GM11168 (cell line): Measurements from ENCODE around the gene FADS1.

Source experiments
- in situ Hi-C: fragments of 300-500 bp; cut with MboI; formaldehyde crosslinking; loops from one replicate; pipeline ENCODE4 v1.12.0; 2022; ENCODE audit warnings: low sequenced_read_pairs; ENCODE audit not compliant: unreplicated experiment

FADS1 gene

DNA sequence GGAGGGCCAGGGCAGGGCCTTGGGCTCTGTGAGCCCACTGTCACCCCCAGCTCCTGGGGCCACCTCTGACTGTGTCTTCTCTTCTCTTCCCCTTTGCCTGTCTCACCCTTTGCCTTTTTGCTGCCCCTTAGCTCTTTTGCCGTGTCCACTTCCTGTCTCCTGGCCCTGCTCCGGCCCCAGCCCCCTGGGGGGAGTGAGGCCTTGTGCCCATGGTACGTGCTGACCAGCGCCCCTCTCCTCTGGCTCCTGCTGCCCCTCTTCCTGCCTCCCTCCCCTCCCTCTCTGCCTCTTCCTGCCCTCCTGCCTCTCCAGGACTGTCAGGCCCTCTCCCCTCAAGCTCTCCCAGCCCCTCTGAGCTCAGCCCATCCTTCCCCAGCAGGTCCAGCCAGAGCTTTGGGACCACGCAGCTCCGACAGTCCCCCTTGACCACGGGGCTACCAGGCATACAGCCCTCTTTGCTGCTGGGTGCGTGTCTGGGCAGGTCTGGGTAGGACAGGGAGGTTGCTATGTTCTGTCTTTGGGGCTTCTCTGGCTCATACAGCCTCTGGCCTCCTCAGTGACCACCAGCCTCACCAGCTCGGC is 36.1 kb downstream of the FADS1 start:
- in situ Hi-C loops, result no loop called here

DNA sequence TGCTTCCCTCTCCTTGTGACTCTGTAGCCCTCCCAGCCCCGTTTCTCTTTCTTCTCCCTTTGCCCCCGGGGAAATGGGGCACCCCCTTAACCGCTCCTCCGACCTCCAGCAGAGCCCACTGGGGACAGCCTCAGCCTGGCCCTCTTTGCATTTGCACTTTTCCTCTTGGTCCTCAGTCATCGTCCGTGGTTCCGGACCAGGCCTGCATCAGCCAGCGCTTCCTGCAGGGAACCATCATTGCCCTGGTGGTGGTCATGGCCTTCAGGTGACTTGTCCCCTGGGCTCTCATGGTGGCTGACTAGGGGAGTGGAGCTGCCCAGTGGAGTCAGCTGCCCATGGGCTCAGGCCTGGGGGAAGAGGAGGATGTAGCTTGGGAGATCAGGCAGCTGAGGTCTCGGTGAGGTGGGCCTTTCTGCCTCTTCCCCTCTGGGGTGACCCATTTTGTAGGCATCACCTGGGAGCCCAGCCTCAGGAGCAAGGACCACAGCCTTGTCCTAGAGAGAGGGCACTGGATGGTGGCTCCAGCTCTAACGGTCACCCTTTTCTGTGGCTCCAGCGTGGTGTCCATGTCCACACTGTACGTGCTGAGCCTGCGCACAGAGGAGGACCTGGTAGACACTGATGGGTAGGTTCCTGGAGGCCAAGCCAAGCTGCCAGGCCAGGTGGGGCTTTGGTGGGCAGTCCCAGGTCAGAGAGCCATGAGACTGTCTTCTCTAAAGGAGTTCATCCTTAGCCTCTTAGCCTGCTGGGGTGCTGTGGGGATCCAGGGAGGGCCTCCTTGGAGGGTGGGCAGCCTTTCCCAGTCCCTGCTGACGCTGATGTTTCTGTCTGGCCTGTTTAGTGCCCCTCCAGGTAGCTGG is 36.9 kb downstream of the FADS1 start:
- in situ Hi-C loops, result no loop called here

DNA sequence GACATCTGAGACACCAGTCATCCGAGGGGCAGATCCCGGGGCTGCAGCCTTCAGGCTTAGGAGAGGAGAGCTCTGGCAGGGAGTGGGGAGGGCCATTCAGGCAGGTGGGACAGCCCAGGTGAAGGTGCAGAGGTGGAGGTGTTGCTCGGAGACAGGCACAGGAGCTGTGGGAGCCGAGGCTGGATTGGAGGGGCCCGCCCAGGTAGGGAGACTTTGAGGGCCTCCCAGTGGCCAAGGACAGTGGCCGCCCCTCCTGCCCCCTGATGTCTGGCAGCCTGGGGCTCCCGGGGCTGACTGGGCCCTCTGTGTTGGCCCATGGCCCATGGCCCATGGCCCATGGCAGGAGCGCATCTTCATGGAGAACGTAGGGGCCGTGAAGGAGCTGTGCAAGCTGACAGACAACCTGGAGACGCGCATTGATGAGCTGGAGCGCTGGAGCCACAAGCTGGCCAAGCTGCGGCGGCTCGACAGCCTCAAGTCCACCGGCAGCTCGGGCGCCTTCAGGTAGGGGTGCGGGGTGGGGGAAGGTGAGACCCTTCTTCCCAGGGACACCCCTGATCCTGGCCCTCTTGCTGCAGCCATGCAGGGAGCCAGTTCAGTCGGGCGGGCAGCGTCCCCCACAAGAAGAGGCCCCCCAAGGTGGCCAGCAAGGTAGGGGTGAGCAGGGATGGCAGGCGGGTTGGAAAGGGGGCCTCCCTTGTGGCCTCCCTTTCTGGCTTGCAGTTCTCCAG is 37.7 kb downstream of the FADS1 start:
- in situ Hi-C loops, result no loop called here

DNA sequence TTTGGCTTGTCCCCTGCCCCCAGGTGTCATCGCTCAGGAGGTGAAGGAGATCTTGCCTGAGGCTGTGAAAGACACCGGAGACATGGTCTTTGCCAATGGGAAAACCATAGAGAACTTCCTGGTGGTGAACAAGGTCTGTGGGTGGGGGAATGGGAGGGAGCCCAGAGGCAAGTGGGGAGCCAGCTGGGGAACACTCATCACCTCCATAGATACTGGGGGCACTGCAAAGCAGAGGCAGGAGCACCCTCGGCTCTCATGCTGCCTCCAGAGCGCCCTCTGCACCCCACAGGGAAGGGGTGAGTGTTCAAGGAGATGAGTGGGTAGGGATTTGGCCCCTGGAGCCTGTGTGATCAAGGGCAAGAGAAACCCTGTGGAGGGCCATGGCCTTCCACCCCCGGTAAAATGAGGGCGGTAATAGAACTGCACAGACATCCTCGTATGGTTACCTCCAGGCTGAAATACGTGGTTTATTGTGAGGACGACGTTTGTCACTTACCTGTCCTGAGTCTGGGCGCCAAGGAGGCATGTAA is 38.4 kb downstream of the FADS1 start:
- in situ Hi-C loops, result no loop called here

DNA sequence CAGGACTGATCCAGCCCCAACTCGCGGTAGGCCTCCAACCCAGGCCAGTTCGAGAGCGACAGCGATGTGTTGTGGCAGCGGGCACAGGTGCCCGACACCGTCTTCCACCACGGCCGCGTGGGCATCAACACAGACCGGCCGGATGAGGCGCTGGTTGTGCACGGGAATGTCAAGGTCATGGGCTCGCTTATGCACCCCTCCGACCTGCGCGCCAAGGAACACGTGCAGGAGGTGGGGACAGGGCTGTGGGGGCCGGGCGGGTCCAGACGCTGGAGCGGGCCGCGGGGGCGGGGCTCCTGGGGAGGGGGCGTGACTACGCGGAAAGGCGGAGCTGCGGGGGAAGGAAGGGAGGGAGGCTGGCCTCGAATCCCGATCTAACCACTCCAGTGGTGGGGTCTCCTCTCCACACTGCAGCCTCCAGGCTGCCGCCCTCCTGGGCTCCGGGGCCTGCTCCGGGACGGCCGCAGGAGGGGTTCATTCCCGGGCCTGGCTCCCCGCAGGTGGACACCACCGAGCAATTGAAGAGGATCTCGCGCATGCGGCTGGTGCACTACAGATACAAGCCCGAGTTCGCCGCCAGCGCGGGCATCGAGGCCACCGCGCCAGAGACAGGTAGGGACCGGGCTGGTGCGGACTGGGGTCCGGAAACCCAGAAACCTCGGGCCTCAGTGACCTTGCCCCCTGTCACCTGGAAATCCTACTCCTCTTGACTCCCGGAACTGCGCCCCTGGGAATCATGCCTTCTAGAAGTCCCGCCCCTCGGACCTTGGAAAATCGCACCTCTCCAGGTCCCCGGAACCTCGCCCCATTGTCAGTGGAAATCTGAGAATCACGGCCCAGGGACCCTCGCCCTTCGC is 39.3 kb downstream of the FADS1 start:
- in situ Hi-C loops, result no loop called here

DNA sequence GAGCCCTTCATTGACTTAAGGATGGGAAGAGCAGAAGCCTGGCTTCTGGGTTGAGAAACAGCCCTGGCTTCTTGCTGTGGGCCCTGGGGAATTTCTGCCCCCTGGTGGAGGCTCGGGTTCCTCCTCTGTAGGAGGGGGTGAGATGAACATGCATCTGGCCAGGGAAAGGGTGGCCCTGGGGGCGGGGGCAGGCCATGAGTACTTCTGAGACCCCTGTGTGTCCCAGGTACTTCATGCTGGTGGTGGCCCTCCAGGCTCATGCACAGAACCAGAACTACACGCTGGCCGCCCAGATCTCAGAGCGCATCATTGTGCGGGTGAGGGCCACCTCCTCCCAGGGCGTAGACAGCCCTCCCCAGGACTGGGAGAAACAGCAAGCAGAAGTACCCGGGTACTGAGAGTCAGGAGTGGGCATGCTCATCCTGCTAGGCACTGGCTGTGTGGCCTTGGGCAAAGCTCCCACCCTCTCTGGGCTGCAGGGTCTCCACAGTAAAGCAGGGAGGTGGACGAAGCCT is 40.2 kb downstream of the FADS1 start:
- in situ Hi-C loops, result no loop called here

DNA sequence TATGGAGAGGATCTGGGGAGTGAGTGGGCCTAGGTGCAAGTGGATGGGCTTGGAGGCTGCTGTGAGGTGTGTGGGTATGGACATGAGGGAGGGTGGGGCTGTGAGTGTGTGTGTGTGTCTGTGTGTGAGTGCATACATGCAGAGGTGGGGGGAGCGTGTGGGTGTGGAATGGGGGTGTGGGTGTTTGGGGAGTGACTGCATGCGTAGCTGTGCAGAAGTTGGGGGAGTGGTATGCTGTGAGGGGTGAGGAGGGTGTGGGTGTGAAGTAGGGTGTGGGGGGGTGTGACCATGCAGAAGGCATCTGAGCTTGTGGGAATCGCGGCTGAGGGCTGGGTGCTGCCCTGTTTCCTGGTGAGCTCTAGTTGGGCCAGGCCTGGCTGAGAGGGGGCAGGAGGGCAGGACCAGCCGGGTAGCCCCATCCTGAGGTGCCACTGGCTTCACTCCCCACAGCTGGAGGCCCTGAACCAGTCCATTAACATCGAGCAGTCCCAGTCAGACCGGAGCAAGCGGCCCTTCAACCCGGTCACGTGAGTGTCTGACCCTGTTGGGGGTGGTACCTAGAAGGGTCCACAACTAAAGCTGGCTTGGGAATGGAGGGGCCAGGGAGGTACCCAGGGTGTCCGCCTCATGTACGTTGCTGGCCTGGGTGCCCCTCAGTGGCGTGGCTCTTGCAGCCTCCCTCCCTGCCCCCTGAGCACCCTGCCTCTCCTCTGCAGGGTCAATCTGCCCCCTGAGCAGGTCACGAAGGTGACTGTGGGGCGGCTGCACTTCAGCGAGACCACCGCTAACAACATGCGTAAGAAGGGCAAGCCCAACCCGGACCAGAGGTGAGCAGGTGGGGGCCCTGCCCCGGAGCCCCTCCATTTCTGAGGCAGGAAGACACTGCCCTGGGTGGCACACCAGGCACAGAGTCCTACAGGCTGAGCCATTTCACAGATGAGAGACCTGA is 40.9 kb downstream of the FADS1 start:
- in situ Hi-C loops, result no loop called here

DNA sequence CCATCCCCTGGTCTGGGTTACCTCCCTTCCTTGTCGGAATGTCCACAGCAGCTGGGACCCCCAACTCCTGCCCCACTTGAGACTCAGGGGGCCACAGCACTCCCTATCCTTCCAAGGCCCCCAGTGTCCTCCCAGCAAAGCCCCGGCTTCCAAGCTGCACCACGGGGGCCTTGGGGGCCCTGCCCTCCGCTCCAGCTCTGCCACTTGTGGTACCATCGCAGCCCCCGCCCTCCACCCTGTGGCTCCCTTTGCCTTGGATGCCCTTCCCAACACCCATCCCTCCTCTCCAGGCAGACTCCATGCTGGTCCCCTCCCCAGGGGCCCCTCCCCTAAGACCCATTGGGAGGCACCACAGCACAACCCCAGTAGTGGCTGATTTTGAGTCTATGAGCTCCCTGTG is 41.7 kb downstream of the FADS1 start:
- in situ Hi-C loops, result no loop called here

DNA sequence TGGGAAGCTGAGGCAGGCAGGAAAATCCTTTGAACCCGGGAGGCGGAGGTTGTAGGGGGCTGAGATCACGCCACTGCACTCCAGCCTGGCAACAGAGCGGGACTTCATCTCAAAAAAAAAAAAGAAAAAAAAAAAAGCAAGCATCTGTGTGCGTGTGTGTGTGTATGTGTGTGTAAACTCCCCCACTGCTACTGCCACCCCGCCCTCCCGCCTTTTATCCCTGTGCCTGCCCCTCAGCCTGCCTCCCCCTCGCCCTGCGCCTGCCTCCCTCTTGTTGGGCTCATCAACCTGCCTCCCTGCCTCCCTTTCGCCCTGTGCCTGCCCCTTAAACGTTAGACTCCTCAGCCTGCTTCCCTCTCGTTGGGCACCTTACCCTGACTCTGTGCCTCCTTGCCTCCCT is 42.4 kb downstream of the FADS1 start:
- in situ Hi-C loops, result no loop called here

DNA sequence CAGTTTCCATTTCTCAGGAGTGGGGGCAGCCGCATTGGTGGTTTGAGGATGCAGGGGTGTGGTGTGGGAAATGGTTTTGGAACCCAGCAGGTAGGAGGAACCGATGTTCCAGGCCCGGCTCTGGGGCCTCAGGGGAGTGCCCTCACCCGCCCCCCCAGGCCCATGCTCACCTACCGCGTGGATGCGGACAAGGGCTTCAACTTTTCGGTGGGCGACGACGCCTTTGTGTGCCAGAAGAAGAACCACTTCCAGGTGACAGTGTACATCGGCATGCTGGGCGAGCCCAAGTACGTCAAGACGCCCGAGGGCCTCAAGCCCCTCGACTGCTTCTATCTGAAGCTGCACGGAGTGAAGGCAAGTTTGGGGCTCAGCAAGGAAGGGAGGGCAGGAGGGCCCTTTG is 43.0 kb downstream of the FADS1 start:
- in situ Hi-C loops, result no loop called here

DNA sequence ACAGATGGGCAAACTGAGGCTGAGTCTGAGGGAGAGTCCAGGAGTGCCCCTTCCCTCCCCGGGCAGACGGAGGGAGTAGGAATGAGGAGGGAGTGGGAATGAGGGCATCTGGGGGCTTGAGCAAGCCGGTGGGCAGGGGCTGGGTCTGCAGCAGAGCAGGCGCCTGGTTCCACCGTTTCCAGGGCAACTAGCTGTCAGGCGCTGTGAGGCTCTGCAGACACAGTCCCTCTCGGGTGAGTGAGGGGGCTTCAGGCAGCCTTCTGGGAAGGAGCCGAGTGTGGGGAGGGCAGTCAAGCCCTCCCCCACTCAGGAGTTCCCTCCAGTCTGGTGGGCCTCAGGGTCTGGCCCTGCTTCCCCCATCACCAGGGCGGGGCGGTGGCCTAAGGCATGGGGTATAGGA is 43.4 kb downstream of the FADS1 start:
- in situ Hi-C loops, result no loop called here

DNA sequence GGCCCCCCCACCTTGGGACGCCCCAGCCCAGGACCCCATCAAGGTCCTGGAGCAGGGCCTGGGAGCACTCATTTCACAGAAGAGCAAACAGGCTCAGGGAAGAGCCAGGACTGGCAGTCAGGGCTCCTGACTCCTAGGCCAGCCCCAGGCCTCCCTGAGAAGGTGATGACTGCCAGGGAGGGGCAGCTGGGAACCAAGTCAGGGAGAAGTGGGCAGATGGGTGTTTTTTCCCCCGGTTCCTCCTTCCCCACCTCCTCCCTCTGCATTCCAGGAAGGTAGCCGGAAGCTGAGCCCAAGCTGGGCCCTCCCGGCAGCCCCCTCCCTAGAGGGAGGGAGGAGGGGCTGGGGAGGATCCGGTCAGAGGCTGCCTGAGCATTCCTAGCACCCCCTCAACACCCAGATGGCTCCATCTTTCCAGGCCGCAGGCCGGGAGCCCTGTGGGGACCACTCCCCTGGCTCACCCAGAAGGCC is 44.8 kb downstream of the FADS1 start:
- in situ Hi-C loops, result no loop called here

DNA sequence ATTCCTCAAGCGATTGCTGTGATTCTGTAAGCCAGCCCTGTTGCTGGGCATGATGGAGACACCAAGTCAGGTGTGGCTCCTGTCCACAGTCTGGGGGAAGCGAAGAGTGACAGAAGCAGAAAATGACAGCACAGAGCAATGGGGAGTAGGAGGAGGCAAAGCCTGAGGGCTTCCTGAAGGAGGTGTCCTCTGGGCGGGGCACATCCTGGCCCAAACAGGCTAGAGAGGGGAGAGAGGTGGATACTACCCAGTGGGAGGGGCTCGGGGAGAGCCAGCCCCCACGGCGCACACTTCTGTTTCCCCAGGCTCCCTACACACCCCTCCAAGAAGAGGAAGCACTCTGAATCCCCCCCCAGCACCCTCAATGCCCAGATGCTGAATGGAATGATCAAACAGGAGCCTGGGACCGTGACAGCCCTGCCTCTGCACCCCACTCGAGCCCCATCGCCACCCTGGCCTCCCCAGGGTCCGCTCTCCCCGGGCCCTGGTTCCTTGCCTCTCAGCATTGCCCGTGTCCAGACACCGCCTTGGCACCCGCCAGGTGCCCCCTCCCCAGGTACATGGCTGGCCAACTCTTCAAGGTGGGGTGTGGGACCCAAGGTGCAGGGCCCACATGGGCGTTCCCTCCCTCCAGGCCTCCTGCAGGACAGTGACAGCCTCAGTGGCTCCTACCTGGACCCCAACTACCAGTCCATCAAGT is 45.5 kb downstream of the FADS1 start:
- in situ Hi-C loops, result no loop called here

DNA sequence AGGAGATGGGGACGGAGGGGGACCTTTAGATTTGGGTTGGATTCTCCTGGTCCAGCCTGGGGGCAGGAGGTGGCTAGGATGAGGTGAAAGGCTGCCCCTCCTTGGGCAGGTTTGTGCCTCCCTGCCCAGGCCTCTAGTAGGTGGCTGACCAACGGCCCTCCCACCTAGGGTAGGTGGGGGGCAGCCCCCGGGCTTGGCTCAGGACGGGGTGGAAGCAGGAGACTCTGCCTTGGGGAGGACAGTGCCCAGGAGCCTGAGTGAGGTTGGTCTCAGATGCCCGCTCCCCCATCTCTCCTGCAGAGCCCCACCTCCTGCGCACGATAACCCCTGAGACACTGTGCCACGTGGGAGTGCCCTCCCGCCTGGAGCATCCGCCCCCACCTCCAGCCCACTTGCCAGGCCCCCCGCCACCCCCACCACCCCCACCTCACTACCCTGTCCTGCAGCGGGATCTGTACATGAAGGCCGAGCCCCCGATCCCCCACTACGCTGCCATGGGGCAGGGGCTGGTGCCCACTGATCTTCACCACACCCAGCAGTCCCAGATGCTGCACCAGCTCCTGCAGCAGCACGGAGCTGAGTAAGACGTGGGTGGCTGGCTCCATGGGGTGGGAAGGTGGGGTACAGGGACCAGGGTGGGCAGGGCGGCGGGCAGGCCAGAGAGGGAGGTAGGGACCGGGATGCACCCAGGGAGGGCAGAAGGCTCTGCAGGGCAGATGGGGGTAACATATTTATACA is 46.7 kb downstream of the FADS1 start:
- in situ Hi-C loops, result no loop called here

DNA sequence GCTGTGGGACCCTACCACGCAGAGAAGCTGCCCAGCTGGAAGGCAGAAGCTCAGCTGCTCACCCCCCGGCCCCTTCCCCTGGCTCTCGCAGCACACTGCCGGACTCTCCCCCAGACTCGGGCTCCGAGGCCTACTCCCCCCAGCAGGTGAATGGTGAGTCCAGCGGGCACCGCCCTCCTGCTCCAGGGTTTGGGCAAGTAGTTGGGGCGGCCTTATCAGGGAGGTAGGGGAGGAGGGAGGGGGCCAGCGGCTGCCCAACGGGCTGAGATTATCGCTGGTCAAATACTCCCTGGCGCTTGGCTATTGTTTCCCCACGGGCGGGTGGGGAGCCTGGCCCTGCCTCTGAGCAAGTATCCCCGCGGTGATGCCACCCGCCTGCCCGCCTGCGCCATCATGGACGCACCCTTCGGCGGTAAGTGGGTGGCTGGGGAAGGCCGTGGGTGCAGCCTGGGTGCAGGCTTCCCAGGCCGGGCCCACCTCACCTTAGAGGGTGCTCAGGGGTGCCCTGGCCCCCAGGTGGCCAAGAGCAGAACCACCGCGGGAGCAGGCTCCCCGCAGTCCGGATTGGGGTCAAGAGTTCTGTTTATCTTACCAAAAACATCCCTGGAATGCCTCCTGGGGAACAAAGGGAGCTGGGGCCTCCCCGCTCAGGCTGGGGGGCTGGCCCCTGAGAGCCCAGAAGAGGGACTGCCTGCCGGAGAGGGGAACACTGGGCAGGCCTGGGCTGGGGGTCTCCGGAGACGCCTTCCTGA is 47.5 kb downstream of the FADS1 start:
- in situ Hi-C loops, result no loop called here

DNA sequence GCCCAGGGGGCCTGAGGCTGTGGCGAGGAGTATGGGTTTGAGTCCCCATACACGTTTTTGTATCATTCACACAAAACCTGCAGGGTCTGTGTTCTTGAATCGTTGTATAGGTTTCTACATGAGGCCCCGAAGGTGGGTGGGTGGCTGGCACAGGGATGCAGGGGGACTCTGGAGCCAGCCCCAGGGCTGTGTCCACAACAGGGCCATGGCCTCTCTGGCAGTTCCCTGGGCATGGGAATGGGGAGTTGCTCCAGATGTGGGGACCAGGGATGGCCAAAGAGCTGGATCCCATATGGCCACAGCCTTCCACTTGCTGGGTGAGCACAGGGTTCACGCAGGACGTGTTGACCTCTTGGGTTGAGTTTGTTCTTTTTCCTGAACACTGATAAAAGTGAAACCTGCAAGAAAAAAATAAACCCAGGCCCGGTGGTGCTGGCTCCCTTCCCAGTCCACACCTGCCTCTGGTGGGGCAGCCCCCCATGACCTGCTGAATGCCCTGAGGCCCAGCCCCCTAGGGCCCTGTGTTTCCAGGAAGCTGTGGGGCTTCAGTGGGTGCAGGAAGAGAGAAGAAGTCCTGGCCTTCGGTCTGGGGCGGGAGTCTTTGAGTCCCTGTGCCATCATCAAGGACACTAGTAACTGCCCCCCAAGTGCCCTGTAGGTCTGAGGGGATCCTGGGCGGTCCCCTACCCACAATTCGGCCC is 48.3 kb downstream of the FADS1 start:
- in situ Hi-C loops, result no loop called here
